OCI-M2 (cell line): Measurements from ENCODE around the gene KCTD16.

Experiments
- DNase-seq: peaks from one replicate; lab custom pipeline; 2025; ENCODE audit not compliant: unreplicated experiment; lab: John Stamatoyannopoulos, UW

Gene KCTD16

GRCh38 chr5:144162686-144163085 lies 8.0 kb upstream of the KCTD16 start:
- DNase-seq, result no peak

GRCh38 chr5:144166696-144167095 lies 4.0 kb upstream of the KCTD16 start:
- no peak for DNase-seq

GRCh38 chr5:144167998-144168397 lies 2.7 kb upstream of the KCTD16 start:
- DNase-seq, result no peak

GRCh38 chr5:144169904-144170275 lies 783 bp upstream of the KCTD16 start:
- DNase-seq, result no peak

GRCh38 chr5:144173766-144174165 lies 3.1 kb downstream of the KCTD16 start:
- no peak for DNase-seq

GRCh38 chr5:144177548-144177947 lies 6.9 kb downstream of the KCTD16 start:
- DNase-seq, result no peak

GRCh38 chr5:144179226-144179625 lies 8.6 kb downstream of the KCTD16 start:
- DNase-seq, result no peak

GRCh38 chr5:144183254-144183889 lies 12.7 kb downstream of the KCTD16 start:
- no peak for DNase-seq

GRCh38 chr5:144187699-144188294 lies 17.1 kb downstream of the KCTD16 start:
- DNase-seq, result no peak

GRCh38 chr5:144189800-144190429 lies 19.2 kb downstream of the KCTD16 start:
- DNase-seq, result no peak

GRCh38 chr5:144191531-144191930 lies 20.9 kb downstream of the KCTD16 start:
- no peak for DNase-seq

GRCh38 chr5:144191998-144192397 lies 21.3 kb downstream of the KCTD16 start:
- DNase-seq, result no peak

- no peak for DNase-seq
These were observed 22.0 kb downstream of the KCTD16 start for GRCh38 chr5:144192661-144193060.

GRCh38 chr5:144194144-144194543 lies 23.5 kb downstream of the KCTD16 start:
- no peak for DNase-seq

- no peak for DNase-seq
These were observed 24.8 kb downstream of the KCTD16 start for GRCh38 chr5:144195448-144195847.

GRCh38 chr5:144196612-144197011 lies 25.9 kb downstream of the KCTD16 start:
- DNase-seq, result no peak

GRCh38 chr5:144198386-144198785 lies 27.7 kb downstream of the KCTD16 start:
- DNase-seq, result no peak

- DNase-seq, result no peak
These were observed 30.9 kb downstream of the KCTD16 start for GRCh38 chr5:144201588-144201987.

GRCh38 chr5:144202072-144202471 lies 31.4 kb downstream of the KCTD16 start:
- no peak for DNase-seq

- no peak for DNase-seq
These were observed 32.1 kb downstream of the KCTD16 start for GRCh38 chr5:144202726-144203125.

GRCh38 chr5:144203750-144204596 lies 33.3 kb downstream of the KCTD16 start:
- no peak for DNase-seq

GRCh38 chr5:144205141-144205551 lies 34.5 kb downstream of the KCTD16 start:
- DNase-seq, result no peak
